ENCODE results near the gene LYZ.

- TF ChIP-seq CTCF (IDR thresholded peaks at IDR 0.05) = no peak
- no peak for TF ChIP-seq POLR2A (IDR thresholded peaks at IDR 0.05)
These were observed 19.8 kb upstream of the LYZ start for GRCh38 chr12:69328426-69328825.

All from body of pancreas (tissue), 4 donors.